ENCODE data around the gene SEPTIN8. TPM values are rescaled to one million over a fixed set of nuclear protein-coding genes. Genes with fewer than 3 reads are reported as not detected.

The SEPTIN8 gene
- total RNA-seq, 1 donor from 2014 or later: 38.1 TPM

GRCh38 chr5:132816554-132816953 lies 39.5 kb upstream of the SEPTIN8 start:
- DNase-seq (ENCODE audit: low read depth): no peak
- TF ChIP-seq, protein P1, sequence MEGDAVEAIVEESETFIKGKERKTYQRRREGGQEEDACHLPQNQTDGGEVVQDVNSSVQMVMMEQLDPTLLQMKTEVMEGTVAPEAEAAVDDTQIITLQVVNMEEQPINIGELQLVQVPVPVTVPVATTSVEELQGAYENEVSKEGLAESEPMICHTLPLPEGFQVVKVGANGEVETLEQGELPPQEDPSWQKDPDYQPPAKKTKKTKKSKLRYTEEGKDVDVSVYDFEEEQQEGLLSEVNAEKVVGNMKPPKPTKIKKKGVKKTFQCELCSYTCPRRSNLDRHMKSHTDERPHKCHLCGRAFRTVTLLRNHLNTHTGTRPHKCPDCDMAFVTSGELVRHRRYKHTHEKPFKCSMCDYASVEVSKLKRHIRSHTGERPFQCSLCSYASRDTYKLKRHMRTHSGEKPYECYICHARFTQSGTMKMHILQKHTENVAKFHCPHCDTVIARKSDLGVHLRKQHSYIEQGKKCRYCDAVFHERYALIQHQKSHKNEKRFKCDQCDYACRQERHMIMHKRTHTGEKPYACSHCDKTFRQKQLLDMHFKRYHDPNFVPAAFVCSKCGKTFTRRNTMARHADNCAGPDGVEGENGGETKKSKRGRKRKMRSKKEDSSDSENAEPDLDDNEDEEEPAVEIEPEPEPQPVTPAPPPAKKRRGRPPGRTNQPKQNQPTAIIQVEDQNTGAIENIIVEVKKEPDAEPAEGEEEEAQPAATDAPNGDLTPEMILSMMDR (conservative IDR thresholded peaks at IDR 0.05; ENCODE audit: low read depth, low read length): no peak
- H3K4me3 ChIP-seq (ENCODE audit: low read depth, low read length): no peak overlapping the region

DNA sequence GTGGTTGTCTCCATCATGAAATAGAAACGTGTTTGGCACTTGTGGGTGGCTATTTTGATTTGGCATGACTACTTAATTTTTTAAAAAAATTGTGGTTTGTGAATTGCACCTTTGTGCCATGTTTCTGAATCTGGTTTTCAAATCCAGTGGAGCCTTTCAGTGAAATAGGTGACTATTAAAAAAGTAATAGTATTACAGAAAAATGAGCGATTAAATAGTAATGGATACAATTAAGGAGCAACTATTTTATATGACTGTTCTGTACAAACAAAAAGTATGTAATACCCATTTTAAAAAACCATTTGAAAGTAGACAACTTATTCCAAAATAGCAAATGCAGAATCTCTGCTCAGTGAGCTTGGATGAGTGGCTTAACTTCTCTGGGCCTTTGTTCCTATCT lies 39.0 kb upstream of the SEPTIN8 start:
- no peak for DNase-seq (ENCODE audit: low read depth)
- TF ChIP-seq, protein P1 (conservative IDR thresholded peaks at IDR 0.05; ENCODE audit: low read depth, low read length): no peak
- no peak overlapping the region for H3K4me3 ChIP-seq (ENCODE audit: low read depth, low read length)

DNA sequence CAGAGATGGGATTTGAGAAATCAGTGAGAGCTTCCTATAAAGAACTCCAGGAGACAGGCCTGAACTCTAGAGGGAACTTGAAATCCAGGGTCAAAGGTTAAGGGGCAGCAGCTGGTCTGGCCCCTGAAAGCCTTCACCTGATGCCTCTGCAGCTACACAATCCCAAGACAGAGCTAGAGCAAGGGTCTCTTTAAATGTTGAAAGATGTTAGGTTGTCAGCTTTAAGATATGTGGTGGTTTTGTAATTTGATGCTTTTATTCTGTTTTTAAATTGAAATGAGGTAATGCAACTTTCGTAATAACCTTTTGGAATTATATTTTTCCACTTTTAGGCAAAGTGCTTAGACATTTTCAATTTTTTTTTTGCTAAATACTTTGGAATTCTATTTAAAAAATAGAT lies 38.4 kb upstream of the SEPTIN8 start:
- TF ChIP-seq, protein P1 (conservative IDR thresholded peaks at IDR 0.05; ENCODE audit: low read depth, low read length): no peak
- no peak for DNase-seq (ENCODE audit: low read depth)
- H3K4me3 ChIP-seq (ENCODE audit: low read depth, low read length): no peak overlapping the region

- TF ChIP-seq, protein P1 (conservative IDR thresholded peaks at IDR 0.05; ENCODE audit: low read depth, low read length): no peak
Observed at GRCh38 chr5:132814503-132815294, 37.7 kb upstream of the SEPTIN8 start.

GRCh38 chr5:132813599-132814502 lies 36.8 kb upstream of the SEPTIN8 start:
- no peak for DNase-seq (ENCODE audit: low read depth)
- peak overlapping the region; percentile 39 for H3K4me3 ChIP-seq (ENCODE audit: low read depth, low read length)
- TF ChIP-seq, protein P1 (conservative IDR thresholded peaks at IDR 0.05; ENCODE audit: low read depth, low read length): no peak

More at GRCh38 chr5:132814503-132815294, 37.7 kb upstream of the SEPTIN8 start:
- DNase-seq (ENCODE audit: low read depth): no peak
- no peak overlapping the region for H3K4me3 ChIP-seq (ENCODE audit: low read depth, low read length)

- peak within 1 kb of the TSS; percentile 39 for H3K4me3 ChIP-seq (ENCODE audit: low read depth, low read length)
- TF ChIP-seq, protein P1 (conservative IDR thresholded peaks at IDR 0.05; ENCODE audit: low read depth, low read length): no peak
- DNase-seq (ENCODE audit: low read depth): no peak
Observed at GRCh38 chr5:132812781-132813598, 36.0 kb upstream of the SEPTIN8 start, which contains the start of gene SOWAHA. SOWAHA (plus strand) TSS chr5:132813302; CDS start chr5:132813622, 320 bp downstream.

All from epithelial cell of proximal tubule (primary cell).